Measurements from ENCODE around the gene TTC17.

The TTC17 gene

DNA sequence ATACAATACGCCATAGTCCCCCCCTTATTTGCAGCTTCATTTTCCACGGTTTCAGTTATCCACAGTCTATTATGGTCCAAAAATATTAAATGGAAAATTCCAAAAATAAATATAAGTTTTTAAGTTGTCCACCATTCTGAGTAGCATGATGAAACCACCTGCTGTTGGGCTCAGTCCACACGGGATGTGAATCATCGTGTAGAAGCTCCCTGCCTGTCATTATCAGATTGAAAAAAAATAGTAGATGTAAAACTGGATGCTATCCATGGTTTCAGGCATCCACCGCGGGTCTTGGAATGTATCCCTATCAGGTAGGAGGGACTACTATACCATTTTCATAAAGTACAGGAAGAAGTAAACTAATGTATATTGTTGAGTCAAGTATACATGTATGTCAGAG lies 127.4 kb downstream of the TTC17 start:
- no peak for DNase-seq

GRCh38 chr11:43489869-43490465 lies 131.2 kb downstream of the TTC17 start:
- no peak for DNase-seq

DNA sequence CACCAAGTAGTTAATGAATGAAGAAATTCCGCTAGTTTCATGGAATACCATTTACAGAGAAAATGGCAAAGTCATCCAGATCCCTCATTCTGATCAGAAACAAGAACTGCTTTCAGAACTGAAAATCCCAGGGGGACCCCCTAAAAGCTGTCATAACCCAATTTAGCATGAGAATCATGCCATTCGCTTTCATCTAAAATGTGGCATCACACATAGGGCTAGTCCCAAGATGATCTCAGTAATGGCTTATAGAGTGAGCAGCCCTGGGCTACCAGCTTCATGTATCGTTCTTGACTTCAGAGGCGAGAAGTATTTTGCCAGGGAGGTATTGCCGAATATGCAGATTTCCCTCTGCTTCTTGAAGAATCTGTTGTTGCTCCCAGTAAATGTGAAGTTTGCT lies 134.0 kb downstream of the TTC17 start:
- no peak for DNase-seq

DNA sequence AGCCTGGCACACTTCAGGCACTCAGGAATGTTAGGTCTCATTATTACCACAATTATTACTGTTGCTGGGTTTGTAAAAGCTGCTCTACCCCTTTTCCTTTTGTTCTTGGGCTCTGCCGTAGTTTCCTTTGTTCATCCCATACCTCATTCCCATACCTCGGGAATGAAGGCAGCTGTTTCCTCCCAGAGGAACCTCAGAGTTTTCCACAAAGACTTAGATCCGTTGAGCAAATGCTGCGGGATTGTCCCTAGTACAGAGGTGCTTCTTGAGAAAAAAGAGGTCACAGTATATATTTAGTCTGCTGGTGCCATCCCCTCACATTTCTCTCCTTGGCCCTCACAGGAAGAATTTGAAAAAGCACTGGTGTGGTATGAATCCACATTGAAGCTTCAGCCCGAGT lies 134.7 kb downstream of the TTC17 start:
- no peak for DNase-seq

- no peak for DNase-seq
Measured at GRCh38 chr11:43497144-43497543, 138.4 kb downstream of the TTC17 start.

DNA sequence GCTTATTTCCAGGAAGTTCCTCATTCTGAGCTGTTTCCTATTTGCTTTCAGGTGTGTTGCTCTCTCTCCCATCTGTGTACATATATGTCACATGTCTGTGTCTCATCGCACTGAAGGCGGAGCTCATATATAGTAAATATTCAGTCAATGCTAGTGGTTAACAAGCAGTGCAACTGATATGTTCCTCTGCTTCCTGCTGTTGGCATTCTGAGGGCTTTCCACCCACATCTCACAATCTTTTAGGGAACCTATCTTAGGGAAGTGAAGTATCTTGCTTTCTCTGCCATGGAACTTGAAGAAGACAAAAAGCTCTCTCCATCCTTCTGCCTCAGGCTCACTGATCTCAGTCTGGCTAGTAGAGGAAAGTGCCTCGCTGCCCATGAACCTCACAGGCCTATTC lies 139.8 kb downstream of the TTC17 start:
- DNase-seq = no peak

GRCh38 chr11:43503417-43503816 lies 144.7 kb downstream of the TTC17 start:
- DNase-seq = no peak

DNA sequence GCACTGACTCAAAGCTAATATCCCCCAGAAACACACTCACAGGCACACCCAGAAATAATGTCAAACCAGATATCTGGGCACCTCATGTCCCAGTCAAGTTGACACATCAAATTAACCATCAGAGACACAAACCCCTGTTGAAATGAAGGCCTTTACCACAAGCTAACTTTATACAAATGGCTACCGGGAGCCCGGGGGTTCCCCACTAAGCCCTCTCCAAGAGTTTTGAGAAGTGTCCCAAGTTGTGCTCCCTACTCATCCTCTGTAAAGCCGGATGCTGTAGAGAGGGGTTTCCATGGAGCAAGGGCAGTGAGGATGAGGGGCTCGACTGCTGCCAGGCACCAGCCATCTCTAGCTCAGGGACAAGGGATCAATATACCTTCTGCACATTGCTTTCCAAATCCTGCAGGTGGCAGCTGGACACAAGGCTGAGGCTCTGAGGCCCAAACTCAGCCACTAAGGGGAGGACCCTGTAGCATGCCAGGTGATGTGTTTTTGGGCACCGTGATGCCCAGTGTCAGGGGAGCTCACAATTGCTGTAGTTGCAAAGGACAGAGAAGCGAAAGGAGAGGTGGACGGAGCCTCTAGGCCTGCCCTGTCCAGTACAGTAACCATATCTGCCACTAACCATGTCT lies 145.7 kb downstream of the TTC17 start:
- no peak for DNase-seq

- no peak for DNase-seq
Measured at GRCh38 chr11:43505171-43505570, 146.5 kb downstream of the TTC17 start.

DNA sequence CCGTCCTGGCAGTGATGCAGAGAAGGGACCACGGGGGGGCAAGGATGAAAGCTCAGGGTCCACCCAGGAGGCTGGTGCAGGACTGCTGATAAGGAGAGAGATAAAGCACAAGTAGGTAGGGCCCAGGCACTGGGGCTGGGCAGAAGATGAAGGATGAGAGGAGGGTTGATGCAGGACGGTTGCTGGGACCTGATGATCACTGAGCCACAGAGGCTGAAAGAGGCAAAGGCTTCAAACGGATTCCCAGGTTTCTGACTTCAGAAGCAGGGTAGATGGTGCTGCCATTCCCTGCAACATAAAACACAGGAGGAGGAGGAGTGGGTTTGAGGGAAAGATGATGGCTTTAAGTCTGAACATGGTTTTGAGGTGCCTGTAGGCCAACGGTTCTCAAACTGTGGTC lies 148.5 kb downstream of the TTC17 start:
- no peak for DNase-seq

DNA sequence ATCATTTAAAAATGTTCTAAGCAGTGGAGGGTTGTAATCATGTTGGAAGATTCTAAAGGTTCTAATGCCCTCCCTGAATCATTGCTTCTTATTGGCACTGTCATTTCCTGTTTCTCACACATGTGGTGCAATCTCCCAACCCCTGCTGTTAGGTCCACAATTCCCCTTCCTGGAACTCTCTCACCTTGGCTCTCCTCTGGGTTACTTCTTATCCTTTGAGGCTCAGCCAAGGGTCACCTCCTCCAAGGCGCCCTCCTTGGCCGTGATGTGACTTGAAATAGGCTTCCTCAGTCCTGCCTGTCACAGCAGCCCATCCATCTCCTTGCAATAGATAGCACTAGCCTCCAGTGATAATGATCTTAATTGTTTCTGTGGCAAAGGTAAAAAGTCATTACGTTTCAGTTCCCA lies 149.8 kb downstream of the TTC17 start:
- no peak for DNase-seq

GRCh38 chr11:43511959-43512358 lies 153.2 kb downstream of the TTC17 start:
- DNase-seq = no peak

DNA sequence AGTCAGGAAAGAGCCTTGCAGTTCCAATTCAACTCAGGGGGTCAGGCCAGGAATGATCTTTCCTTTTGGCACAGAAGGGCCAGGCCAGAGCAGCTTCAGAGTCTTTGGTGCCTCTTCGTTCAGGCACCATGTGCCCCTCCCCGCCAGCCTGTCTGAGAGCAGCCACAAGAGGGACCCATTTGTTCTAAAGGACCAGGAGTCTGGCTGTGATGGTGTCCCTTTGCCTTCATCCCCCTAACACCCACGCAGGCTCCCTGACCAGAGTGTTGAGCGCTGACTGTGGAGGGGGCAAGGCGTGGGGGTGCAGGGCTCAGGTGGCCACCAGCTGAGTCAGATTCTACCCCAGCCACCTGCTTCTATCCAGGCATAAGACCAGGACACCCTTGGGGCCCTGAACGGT lies 156.4 kb downstream of the TTC17 start:
- no peak for DNase-seq

DNA sequence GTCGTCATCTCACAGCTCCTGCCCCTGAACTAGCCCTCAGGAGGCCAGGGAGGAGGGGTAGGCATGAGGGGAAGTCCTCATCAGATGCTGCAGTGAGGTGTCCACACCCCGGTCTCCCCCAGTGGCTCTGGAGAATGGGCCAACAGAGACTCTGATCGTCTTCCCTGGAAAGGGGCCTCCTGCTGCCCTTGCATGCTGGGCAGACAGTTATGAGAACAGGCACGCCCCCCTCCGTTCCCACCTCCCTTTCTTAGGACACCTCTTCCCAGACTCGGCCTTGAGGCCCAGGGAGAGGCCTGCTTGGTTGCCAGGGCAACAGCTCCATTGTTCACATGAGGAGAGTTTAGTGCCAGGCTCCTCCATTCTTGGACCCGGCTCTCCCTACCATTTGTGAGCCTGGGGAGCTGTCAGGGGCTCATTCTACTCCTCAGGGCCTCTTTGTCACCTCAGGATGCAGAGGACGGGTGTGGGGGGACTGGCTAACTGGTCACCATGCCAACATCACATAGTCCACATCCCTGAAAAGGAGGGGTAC lies 157.7 kb downstream of the TTC17 start:
- DNase-seq = no peak

GRCh38 chr11:43517518-43517917 lies 158.8 kb downstream of the TTC17 start:
- DNase-seq = no peak

DNA sequence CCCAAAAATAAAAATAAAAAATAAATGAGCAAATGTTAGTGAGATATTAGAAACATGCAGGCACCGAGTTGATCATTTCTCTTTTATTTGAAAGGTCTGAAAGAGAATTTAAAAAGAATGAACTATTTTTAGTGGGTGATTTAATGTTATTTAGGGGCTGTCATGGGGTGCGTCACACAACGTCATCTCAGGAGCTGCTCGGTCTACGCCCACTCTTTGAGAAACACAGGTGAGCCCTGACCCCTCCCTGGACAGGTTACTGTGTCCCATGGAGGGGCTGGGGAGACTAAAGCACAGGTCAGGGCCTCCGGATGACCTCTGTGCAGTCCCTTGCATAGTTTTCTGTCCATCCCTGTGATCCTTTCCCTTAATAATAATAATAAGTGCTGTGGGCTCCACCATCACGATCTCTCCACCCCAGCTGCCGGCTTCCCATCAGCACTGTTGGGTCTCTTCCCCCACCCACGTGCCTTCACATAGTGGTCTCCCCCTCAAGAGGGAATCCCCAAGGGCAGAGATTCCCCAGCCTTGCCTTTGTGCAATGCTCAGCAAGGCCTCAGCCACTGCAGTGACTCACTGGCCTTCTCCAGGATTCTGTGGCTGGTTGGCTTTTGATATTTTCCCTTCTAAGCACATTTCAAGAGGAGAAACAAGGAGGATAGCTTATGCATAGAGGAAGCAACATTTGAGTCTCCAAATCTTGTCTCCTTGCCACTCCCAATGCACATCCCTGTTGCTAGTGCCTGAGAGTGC lies 159.9 kb downstream of the TTC17 start:
- no peak for DNase-seq

DNA sequence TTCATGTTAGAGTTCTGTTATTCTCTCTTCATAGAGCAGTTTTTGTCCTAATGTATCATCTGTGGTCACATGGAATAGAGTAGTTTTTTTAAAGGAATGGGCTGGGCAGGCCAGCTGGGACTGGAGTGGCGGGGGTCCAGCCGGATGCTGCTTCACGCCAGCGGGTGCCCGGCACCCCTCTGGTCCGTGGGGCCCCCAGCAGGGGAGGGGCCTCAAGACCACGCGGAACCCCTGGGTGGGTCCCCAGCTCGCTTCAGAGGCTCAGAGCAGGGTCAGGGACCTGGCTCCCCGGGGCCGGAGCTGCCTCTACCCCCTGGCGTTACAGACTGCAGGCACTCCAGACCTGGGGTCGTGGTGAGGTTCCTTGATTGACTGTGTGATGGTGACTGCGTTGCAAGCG lies 162.8 kb downstream of the TTC17 start:
- no peak for DNase-seq

DNA sequence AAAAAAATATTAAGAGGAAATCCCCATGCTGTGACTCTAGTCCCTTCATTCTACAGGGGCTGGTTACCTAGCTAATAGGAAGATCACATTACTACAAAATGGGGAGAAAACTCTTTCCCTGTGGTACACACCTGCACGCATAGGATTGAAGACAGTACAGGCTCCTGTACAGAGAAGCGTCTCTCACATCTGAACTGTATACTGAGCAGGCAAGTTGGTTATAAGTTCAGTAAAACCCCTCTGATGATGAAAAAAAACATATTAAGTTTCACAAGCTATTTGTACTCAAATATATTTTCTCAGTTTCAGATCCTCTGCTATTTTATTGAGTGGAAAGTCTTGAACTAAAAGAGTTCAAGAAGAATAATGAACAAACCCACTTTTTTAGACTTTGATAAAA lies 164.9 kb downstream of the TTC17 start:
- no peak for DNase-seq

DNA sequence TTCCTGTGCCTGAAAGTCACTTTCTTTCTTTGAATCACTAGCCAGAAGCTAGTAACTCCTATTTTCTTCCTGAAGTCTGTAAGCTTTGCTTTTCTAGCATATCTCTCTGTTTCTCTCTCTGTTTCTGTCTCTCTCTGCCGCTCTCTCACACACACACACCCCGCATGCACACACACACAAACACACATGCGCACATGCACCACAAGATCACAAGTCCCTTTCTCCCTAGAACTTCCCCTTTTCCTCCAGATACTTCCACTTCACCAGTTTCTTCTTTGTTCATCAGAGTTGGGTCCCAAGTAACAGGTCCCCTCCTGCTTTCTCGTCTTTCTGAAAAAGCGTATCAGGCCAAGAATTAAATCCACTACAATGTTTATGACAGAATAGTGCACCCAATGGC lies 173.3 kb downstream of the TTC17 start:
- DNase-seq = no peak

GRCh38 chr11:43537833-43538615 lies 179.3 kb downstream of the TTC17 start:
- no peak for DNase-seq

DNA sequence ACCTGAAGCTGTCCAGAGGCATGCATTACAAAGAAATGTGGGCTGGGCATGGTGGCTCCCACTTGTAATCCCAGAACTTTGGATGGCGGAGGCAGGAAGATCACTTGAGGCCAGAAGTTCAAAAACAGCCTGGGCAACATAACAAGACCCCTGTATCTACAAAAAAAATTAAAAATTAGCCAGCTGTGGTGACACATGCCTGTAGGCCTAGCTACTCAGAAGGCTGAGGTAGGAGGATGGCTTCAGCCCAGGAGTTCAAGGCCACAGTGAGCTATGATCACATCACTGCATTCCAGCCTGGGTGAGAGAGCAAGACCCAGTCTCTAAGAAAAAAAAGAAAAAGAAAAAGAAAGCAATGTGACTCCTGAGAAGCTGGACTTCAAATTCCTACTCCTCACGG lies 183.3 kb downstream of the TTC17 start:
- DNase-seq = no peak

DNA sequence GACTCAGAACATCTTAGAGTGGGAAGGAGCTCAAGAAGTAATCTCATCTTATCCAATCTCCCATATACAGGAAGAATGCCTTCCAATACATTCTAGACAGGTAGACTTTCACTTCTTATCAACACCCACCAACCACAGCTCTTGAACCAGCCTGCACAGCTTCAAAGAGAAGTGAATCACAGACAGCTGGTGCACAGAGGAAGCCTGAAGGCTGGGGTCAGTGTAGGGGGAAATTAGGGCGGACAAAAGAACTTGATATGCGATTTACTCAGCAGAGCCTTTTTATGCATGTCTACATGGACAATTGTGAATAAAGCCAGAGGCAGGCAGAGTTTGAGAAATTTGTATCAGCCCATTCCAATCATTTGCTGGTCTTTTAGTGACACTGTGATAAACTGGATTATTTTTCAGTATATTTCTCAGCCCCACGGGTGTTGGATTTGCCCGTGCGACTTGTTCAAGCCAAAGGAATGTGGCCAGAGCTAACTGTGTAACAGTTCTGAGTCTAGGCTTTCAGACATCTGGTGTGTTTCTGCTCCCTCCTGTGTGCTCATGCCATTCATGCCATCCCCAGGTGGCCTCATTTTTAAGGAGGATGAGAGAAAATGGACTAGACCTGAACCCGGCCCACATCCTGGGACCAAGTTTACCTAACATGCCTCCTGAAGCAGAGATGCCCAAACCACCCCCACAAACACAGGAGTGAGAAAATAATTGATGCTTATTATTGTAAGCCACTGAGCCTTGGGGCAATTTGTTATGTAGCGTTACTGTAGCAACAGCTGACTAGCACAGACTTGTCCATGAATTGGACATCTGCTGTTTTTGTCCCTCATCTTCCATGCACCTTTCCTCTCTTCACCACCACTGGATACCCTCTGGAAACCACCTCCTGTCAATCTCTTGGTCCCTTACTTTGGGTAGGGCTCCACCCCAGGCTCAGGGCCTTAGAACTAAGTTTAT lies 184.3 kb downstream of the TTC17 start:
- no peak for DNase-seq

Measured in NCI-H1105 (cell line).